Activated CD4-positive, alpha-beta T cell treated with anti-CD3 and anti-CD28 coated beads for 1 hour (primary cell): ENCODE data around the gene ASCC2.

Experiments used
- DNase-seq: peaks from one replicate; pipeline ENCODE4 v3.0.0-alpha.2; 2020

The ASCC2 gene

GRCh38 chr22:29815580-29815979, 22.5 kb downstream of the ASCC2 start:
- DNase-seq, result no peak

- DNase-seq, result no peak
Observed at GRCh38 chr22:29814003-29814402, 24.1 kb downstream of the ASCC2 start.

- DNase-seq, result no peak
Observed at GRCh38 chr22:29813563-29813962, 24.5 kb downstream of the ASCC2 start.

- no peak for DNase-seq
Observed at GRCh38 chr22:29813126-29813525, 24.9 kb downstream of the ASCC2 start.

GRCh38 chr22:29811377-29811776, 26.7 kb downstream of the ASCC2 start:
- no peak for DNase-seq

- no peak for DNase-seq
Observed at GRCh38 chr22:29810216-29810615, 27.9 kb downstream of the ASCC2 start.

- DNase-seq, result no peak
Observed at GRCh38 chr22:29806196-29806595, 31.9 kb downstream of the ASCC2 start.

GRCh38 chr22:29804985-29805384, 33.1 kb downstream of the ASCC2 start:
- no peak for DNase-seq

- no peak for DNase-seq
Observed at GRCh38 chr22:29803190-29803589, 34.9 kb downstream of the ASCC2 start.

GRCh38 chr22:29801796-29802195, 36.3 kb downstream of the ASCC2 start:
- DNase-seq, result no peak

GRCh38 chr22:29801153-29801552, 36.9 kb downstream of the ASCC2 start:
- DNase-seq, result no peak

GRCh38 chr22:29799217-29799680, 38.8 kb downstream of the ASCC2 start:
- DNase-seq, result no peak

GRCh38 chr22:29798801-29799200, 39.3 kb downstream of the ASCC2 start:
- no peak for DNase-seq

- DNase-seq, result no peak
Observed at GRCh38 chr22:29798318-29798717, 39.8 kb downstream of the ASCC2 start.

- DNase-seq, result no peak
Observed at GRCh38 chr22:29797351-29797750, 40.7 kb downstream of the ASCC2 start.

GRCh38 chr22:29795663-29796062, 42.4 kb downstream of the ASCC2 start:
- no peak for DNase-seq

GRCh38 chr22:29793396-29793795, 44.7 kb downstream of the ASCC2 start:
- no peak for DNase-seq

GRCh38 chr22:29790061-29790460, 48.0 kb downstream of the ASCC2 start:
- no peak for DNase-seq

GRCh38 chr22:29788339-29789279, 49.5 kb downstream of the ASCC2 start:
- DNase-seq, result no peak

GRCh38 chr22:29787371-29787980, 50.6 kb downstream of the ASCC2 start:
- DNase-seq, result no peak

GRCh38 chr22:29786031-29786430, 52.0 kb downstream of the ASCC2 start:
- no peak for DNase-seq

- no peak for DNase-seq
Observed at GRCh38 chr22:29784451-29785361, 53.4 kb downstream of the ASCC2 start.
